Caco-2 (cell line): ENCODE measurements around the gene MAPRE2. TPM values are rescaled to one million over a fixed set of nuclear protein-coding genes. Genes with fewer than 3 reads are reported as not detected.

Experiments used
- BruUV-seq: library from RNA; stranded (reverse); fragments of 400-500 nt; replicated peaks from 2 replicates; lab custom pipeline; 2021; lab: Mats Ljungman, UMichigan
- CTCF ChIA-PET: fragments of 300-600 bp; sonication (Branson Sonifier 250); formaldehyde crosslinking; loops from one replicate; lab custom pipeline; 2022; ENCODE audit warnings: antibody characterized with exemption; lab: Charles Lee
- POLR2A ChIA-PET: fragments of 300-600 bp; sonication (Branson Sonifier 250); formaldehyde crosslinking; loops from one replicate; lab custom pipeline; 2022; ENCODE audit warnings: antibody characterized with exemption; lab: Charles Lee
- DNase-seq, 2 experiments: peaks; one replicate each; pipeline versions ENCODE4 v3.0.0 to v3.0.0-alpha.2; 2020 to 2022
- H3K27me3 ChIP-seq: replicated peaks from 2 replicates; pipeline ENCODE4 v1.6.0; 2011; ENCODE audit warnings: low read length; ENCODE audit not compliant: control insufficient read depth, insufficient read depth
- H3K36me3 ChIP-seq: 2 replicates; pipeline ENCODE4 v1.5.1; 2011; ENCODE audit warnings: low read length; ENCODE audit not compliant: control insufficient read depth, insufficient read depth
- H3K4me1 ChIP-seq: fragments of 250-450 bp; sonication (Bioruptor Pico); 2 replicates; pipeline ENCODE4 v1.5.1; 2020; ENCODE audit warnings: mild to moderate bottlenecking
- H3K4me3 ChIP-seq: 2 replicates; pipeline ENCODE4 v1.5.1; 2011; ENCODE audit warnings: low read depth, mild to moderate bottlenecking, control low read depth, low read length
- H3K9me3 ChIP-seq: fragments of 250-450 bp; sonication (Bioruptor Pico); 2 replicates; pipeline ENCODE4 v1.5.1; 2020; ENCODE audit warnings: mild to moderate bottlenecking, moderate library complexity
- H3K27ac Mint-ChIP-seq: one replicate; pipeline ENCODE4 v1.8.0; 2022; ENCODE audit warnings: mixed read lengths; ENCODE audit not compliant: unreplicated experiment
- H3K27me3 Mint-ChIP-seq: one replicate; pipeline ENCODE4 v1.8.0; 2022; ENCODE audit warnings: mixed read lengths; ENCODE audit not compliant: insufficient read depth, unreplicated experiment
- H3K36me3 Mint-ChIP-seq: one replicate; pipeline ENCODE4 v1.8.0; 2022; ENCODE audit warnings: mild to moderate bottlenecking, mixed read lengths; ENCODE audit not compliant: insufficient read depth, unreplicated experiment
- H3K4me1 Mint-ChIP-seq: one replicate; pipeline ENCODE4 v1.8.0; 2022; ENCODE audit warnings: low read depth, mixed read lengths; ENCODE audit not compliant: unreplicated experiment
- H3K4me3 Mint-ChIP-seq: one replicate; pipeline ENCODE4 v1.8.0; 2022; ENCODE audit warnings: mild to moderate bottlenecking, moderate library complexity, mixed read lengths; ENCODE audit not compliant: unreplicated experiment
- H3K9me3 Mint-ChIP-seq: one replicate; pipeline ENCODE4 v1.8.0; 2022; ENCODE audit warnings: mixed read lengths; ENCODE audit not compliant: unreplicated experiment
- intact Hi-C: fragments of 100-400 bp; cut with micrococcal nuclease; formaldehyde crosslinking; loops from one replicate; pipeline ENCODE4 v1.10.0; 2022; ENCODE audit not compliant: unreplicated experiment
- total RNA-seq: library from RNA; stranded (reverse); gene quantifications from 2 replicates; pipeline ENCODE4 v1.2.3, GENCODE V29; 2022
- TF ChIP-seq, protein P1 (sequence below), 2 experiments: fragments of 200-600 bp in 1 of 2; IDR thresholded peaks; 1 replicate in 1 of 2; 2 replicates in 1 of 2; pipeline versions ENCODE4 v1.5.1 to v1.8.0; 2011 to 2022; ENCODE audit warnings: antibody characterized with exemption in 1 of 2, control low read depth in 1 of 2, inconsistent platforms in 1 of 2, low read depth in 1 of 2, low read length in 1 of 2, mild to moderate bottlenecking in 1 of 2, moderate library complexity in 1 of 2; ENCODE audit not compliant: insufficient read depth in 1 of 2, severe bottlenecking in 1 of 2, unreplicated experiment in 1 of 2

MAPRE2 gene
- total RNA-seq, 1 experiment from 2014 or later, result 9.3 TPM

- Histone ChIP-seq H3K4me3 (no peak overlapping the region), H3K9me3 (no peaks in the 10 kb centered on the region), H3K4me1 (no peaks in the 10 kb centered on the region; the same call in 1 of the 2 replicates), H3K27me3 (no peaks in the 10 kb centered on the region), H3K36me3 (no peaks in the 10 kb centered on the region)
- Mint-ChIP-seq H3K27me3 (no peaks in the 10 kb centered on the region), H3K36me3 (peaks cover 8% of the 10 kb centered on the region), H3K4me3 (no peak overlapping the region), H3K27ac (no peak overlapping the region), H3K9me3 (no peaks in the 10 kb centered on the region), H3K4me1 (no peaks in the 10 kb centered on the region)
- no TSS peak for BruUV-seq
- POLR2A ChIA-PET, result no interaction called here
- intact Hi-C loops, result no loop called here
- TF ChIP-seq, protein P1, sequence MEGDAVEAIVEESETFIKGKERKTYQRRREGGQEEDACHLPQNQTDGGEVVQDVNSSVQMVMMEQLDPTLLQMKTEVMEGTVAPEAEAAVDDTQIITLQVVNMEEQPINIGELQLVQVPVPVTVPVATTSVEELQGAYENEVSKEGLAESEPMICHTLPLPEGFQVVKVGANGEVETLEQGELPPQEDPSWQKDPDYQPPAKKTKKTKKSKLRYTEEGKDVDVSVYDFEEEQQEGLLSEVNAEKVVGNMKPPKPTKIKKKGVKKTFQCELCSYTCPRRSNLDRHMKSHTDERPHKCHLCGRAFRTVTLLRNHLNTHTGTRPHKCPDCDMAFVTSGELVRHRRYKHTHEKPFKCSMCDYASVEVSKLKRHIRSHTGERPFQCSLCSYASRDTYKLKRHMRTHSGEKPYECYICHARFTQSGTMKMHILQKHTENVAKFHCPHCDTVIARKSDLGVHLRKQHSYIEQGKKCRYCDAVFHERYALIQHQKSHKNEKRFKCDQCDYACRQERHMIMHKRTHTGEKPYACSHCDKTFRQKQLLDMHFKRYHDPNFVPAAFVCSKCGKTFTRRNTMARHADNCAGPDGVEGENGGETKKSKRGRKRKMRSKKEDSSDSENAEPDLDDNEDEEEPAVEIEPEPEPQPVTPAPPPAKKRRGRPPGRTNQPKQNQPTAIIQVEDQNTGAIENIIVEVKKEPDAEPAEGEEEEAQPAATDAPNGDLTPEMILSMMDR (IDR thresholded peaks at IDR 0.05; ENCODE audit: insufficient read depth in 1 of 2, low read depth in 1 of 2, low read length in 1 of 2, severe bottlenecking in 1 of 2, unreplicated experiment in 1 of 2), result no peak
- CTCF ChIA-PET, result no interaction called here
- DNase-seq, result no peak
Measured at GRCh38 chr18:35043207-35043606, 2.0 kb downstream of the MAPRE2 start.

- Histone ChIP-seq H3K27me3 (no peaks in the 10 kb centered on the region), H3K4me3 (no peak overlapping the region), H3K4me1 (no peaks in the 10 kb centered on the region; the same call in 1 of the 2 replicates), H3K9me3 (no peaks in the 10 kb centered on the region), H3K36me3 (no peaks in the 10 kb centered on the region)
- intact Hi-C loops, result no loop called here
- POLR2A ChIA-PET, result no interaction called here
- no peaks in the 10 kb centered on the region for H3K9me3 Mint-ChIP-seq
- no TSS peak for BruUV-seq
- TF ChIP-seq, protein P1 (IDR thresholded peaks at IDR 0.05; ENCODE audit: insufficient read depth in 1 of 2, low read depth in 1 of 2, low read length in 1 of 2, severe bottlenecking in 1 of 2, unreplicated experiment in 1 of 2), result no peak
- CTCF ChIA-PET, result no interaction called here
- no peaks in the 10 kb centered on the region for H3K4me1 Mint-ChIP-seq
- H3K4me3 Mint-ChIP-seq, result no peak overlapping the region
- H3K36me3 Mint-ChIP-seq, result peaks cover 8% of the 10 kb centered on the region
- no peak overlapping the region for H3K27ac Mint-ChIP-seq
- H3K27me3 Mint-ChIP-seq, result no peaks in the 10 kb centered on the region
- DNase-seq, result no peak
Measured at GRCh38 chr18:35045121-35045520, 3.9 kb downstream of the MAPRE2 start.

- Mint-ChIP-seq H3K9me3 (no peaks in the 10 kb centered on the region), H3K27ac (no peak overlapping the region), H3K4me1 (no peaks in the 10 kb centered on the region), H3K27me3 (no peaks in the 10 kb centered on the region), H3K4me3 (no peak overlapping the region), H3K36me3 (peaks cover 6% of the 10 kb centered on the region)
- H3K4me3 ChIP-seq, result no peak overlapping the region
- H3K4me1 ChIP-seq, result no peaks in the 10 kb centered on the region; the same call in 1 of the 2 replicates
- no peaks in the 10 kb centered on the region for H3K27me3 ChIP-seq
- DNase-seq, result no peak
- no peaks in the 10 kb centered on the region for H3K36me3 ChIP-seq
- BruUV-seq, result no TSS peak
- ChIA-PET POLR2A (no interaction called here), CTCF (no interaction called here)
- intact Hi-C loops, result no loop called here
- TF ChIP-seq, protein P1 (IDR thresholded peaks at IDR 0.05; ENCODE audit: insufficient read depth in 1 of 2, low read depth in 1 of 2, low read length in 1 of 2, severe bottlenecking in 1 of 2, unreplicated experiment in 1 of 2), result no peak
- no peaks in the 10 kb centered on the region for H3K9me3 ChIP-seq
Measured at GRCh38 chr18:35045806-35046205, 4.6 kb downstream of the MAPRE2 start.
